H1 (cell line): Measurements from ENCODE around the gene B3GALT5. TPM values are rescaled to one million over a fixed set of nuclear protein-coding genes. Genes with fewer than 3 reads are reported as not detected.

ENCODE experiments used
- CHD2 ChIP-seq: IDR thresholded peaks from 2 replicates; pipeline ENCODE4 v1.6.1; 2012; ENCODE audit warnings: low read length, improper control_type of control experiment
- CHD7 ChIP-seq: fragments of 300-600 bp; sonication (generic); IDR thresholded peaks from 2 replicates; pipeline ENCODE4 v1.7.1; 2012; ENCODE audit warnings: low read length, moderate library complexity, mild to moderate bottlenecking, inconsistent platforms; ENCODE audit not compliant: insufficient replicate concordance
- RXRA ChIP-seq: IDR thresholded peaks from 2 replicates; pipeline ENCODE4 v1.6.1; 2011; ENCODE audit warnings: low read depth, mild to moderate bottlenecking, low read length, moderate library complexity; ENCODE audit not compliant: insufficient read depth
- SAP30 ChIP-seq: fragments of 300-600 bp; sonication (generic); IDR thresholded peaks from 2 replicates; pipeline ENCODE4 v1.7.1; 2012; ENCODE audit warnings: low read length, moderate library complexity, mild to moderate bottlenecking, inconsistent platforms; ENCODE audit not compliant: insufficient read depth, insufficient replicate concordance
- polyA plus RNA-seq, 7 experiments: library from polyadenylated mRNA; depleted of rRNA in 3 of 7; stranded (reverse) in 5 of 7; unstranded in 2 of 7; fragments of >200 nt in 5 of 7; fragments of 200-250 nt in 2 of 7; gene quantifications; 1 replicate in 5 of 7; 2 replicates in 1 of 7; 4 replicates in 1 of 7; pipeline versions ENCODE4 v1.2.1 to v1.2.3, GENCODE V29; 2011 to 2013; ENCODE audit warnings: missing spikeins in 2 of 7, mixed read lengths in 2 of 7
- total RNA-seq: library from RNA; stranded (reverse); fragmentation: NEBNext Ultra II Directional; extraction: Animal tissue kit (Norgen Biotek cat#: 25700); gene quantifications from 2 replicates; pipeline ENCODE4 v1.2.1, GENCODE V29; 2021

The B3GALT5 gene
- total and polyA plus RNA-seq, 2 of the 8 experiments (the other 6 are each of a cell fraction or from before 2014, with no cell fraction given): 11.9 to 25.1 TPM

DNA sequence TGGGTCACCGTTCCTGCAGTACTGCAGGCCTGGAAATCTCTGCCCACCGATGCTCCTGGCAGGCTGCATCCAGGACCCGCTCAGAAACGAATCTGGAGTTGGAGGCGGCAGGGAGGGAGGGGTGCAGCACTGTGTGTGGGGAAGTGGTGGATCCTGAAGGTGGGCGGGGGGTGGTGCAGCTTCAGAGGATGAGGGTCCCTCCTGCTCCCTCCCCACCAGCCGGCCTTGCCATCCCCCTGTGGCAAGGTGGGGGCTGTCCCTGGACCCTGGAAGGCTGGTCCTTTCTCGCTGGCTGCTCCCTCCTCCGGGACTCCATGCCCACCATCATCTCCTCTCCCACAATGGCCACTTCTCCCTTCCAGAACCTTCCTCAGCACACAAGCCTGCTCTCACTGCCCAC is 60.4 kb downstream of the B3GALT5 start (continued):
- TF ChIP-seq CHD7 (no peak), CHD2 (no peak), SAP30 (no peak), RXRA (no peak)
- TF ChIP-seq, all 59 proteins: peak for 0
